ENCODE measurements around the gene HK1.
A peak's percentile ranks its signal among the peaks of the same experiment; 100 is the strongest.
"Not testable (repeated sequence)": the region's sequence is repeated elsewhere in the genome, so short reads cannot be mapped to it uniquely, and the experiment has no call there.

HK1 gene

DNA sequence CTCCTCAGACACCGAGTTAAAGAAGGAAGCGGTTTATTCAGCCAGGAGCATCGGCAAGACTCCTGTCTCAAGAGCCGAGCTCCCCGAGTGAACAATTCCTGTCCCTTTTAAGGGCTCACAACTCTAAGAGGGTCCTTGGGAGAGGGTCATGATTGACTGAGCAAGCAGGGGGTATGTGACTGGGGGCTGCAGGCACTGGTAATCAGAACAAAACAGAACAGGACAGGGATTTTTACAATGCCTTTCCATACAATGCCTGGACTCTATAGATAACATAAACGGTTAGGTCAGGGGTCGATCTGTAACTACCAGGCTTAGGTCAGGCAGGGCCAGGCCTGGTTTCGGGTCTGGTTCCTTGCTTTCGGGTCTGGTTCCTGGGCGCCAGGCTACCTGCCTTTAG lies 30.0 kb downstream of the HK1 start:
- not testable (repeated sequence) for DNase-seq (ENCODE audit: low read depth, low spot score)

DNA sequence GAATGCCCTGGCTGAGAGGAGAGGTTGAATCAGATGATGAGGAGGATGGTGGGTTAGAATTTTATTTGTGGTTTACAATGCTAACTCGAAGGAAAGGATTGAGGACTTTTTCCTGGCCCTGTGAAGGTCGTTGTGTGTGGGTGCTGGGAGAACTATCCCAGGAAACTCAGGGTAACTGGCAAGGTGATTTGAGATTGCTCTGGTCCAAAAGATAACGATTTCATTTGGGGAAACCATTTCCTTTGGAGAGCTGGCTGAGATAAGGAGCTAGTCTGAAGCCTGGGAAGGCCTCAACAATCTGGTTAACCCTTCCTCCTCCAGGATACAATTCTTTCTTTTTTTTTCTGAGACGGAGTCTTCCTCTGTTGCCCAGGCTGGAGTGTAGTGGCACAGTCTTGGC lies 33.0 kb downstream of the HK1 start:
- DNase-seq (ENCODE audit: low read depth, low spot score), result no peak

DNA sequence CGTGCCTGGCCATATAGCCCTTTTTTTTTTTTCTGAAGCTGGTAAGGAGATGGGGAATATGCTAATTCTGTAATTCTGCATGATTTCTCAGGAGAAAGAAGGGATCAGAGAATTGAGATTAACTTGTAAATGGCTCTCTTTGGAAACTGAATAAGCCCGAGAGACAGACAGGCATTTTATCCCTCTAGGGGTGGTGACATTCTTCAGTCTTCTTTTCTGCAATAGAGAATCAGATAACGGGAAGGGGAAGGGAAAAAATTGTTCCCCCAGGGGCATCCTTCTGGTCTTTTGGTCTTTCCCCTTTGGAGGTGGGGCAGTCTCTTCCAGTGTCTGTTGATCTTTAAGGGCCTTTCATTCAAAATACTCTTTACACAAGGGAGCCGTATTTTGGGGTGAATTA lies 34.2 kb downstream of the HK1 start:
- DNase-seq (ENCODE audit: low read depth, low spot score), result peak; percentile 70

DNA sequence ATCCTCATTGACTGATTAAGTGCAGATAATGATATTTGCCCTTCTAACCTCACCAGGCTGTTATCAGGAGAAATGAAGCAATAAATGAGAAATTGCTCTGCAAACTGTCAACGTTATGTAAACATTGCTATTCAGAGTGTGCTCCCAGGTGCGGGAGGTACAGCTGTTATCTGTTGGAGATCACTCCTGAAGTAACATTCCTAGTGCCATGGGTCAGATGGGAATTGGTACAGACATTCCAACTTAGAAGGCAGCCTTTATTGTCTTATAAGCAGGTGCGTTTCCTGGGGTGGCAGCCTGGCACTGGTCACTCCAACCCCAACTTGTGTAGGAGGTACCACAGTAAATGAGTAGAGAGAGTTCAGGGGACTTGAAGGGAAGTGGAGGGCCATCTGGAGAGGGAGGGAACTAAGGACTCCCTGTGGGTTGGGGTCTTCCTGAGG lies 36.8 kb downstream of the HK1 start:
- no peak for DNase-seq (ENCODE audit: low read depth, low spot score)

DNA sequence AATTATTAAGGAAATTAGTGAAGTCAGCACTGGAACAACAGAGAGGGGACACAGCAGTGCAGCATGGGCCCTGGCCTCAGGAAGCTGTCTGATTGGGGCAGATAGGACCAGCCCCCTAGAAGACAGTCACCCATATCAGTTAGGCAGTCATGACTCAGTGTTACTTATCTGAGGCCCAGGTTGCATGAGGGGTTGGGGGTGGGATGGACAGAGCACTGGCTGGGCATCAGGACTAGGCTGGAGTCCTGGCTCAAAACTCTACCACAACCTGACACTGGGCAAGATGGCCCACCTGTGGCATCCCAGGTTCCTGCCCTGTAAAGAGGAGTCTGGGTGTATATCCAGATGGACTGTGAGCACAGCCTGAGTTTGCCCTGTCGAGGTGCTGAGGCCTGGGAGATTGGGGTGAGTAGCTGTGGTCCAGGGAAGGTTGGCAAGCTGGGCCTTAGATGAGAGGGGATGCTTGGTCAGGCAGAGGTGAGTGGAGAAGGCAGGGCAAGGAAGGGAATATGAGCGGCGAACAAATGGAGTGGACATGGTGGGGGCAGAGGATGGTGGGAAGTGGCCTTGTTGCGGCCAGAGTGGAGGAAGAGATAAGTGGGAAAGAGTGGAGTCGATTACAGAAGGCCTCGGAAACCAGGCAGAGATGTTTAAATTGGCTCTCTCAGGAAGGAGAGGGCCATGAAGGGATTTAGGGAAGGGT lies 37.5 kb downstream of the HK1 start:
- no peak for DNase-seq (ENCODE audit: low read depth, low spot score)

DNA sequence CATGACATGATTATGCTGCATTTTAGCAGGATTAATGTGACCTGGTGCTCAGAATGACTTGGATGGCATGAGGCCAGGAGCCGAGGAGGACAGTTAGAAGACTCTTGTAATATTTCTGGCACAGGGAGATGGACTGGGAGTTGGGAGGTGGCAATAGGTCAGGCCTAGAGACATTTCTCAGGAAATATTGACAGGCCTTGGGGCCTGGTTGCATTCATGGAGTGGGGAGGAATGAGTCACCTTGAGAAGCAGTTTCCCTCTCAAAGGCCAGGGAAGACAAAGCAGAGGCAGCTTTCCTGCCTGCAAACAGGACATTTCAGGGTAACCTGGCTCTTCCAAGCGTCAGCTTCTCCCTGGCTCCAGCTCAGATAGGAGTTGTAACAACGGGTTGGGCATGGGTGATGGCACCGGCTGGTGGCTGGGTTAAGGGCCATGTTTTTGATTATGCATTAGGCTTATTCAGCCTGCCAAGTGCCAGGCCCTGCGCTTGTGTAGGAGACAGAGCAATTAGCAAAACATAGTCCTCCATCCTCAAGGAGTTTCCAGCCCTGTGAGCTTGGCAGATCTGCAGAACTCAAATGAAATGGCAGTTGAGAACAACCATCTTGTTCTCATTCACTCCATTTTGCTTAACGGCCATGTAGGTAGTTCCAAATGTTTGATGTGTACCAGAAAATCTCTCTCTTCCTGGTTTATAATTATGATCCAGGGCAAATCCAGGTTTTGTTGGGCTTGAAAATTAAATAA lies 38.2 kb downstream of the HK1 start:
- DNase-seq (ENCODE audit: low read depth, low spot score), result peak; percentile 62

DNA sequence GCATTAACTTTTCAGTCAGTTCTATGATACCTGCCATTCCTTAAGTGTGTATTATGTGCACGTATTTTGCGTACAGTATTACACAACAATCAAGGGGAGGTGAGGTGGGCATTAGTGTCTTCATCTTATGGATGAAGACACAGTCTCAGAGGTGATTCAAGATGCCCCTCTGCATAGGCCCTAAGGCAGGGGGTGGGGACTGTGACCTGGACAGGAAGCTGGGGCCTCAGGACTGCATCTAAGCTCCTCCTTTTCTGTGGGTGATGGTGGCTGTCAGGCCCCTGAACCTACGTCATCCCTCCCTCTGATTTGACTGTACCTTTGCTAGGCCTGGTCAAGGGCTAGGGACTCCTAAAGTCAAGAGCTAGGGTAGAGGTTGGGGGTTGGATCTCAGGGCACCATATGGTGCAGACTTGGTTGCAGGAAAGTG lies 38.9 kb downstream of the HK1 start:
- peak; percentile 80 for DNase-seq (ENCODE audit: low read depth, low spot score)

DNA sequence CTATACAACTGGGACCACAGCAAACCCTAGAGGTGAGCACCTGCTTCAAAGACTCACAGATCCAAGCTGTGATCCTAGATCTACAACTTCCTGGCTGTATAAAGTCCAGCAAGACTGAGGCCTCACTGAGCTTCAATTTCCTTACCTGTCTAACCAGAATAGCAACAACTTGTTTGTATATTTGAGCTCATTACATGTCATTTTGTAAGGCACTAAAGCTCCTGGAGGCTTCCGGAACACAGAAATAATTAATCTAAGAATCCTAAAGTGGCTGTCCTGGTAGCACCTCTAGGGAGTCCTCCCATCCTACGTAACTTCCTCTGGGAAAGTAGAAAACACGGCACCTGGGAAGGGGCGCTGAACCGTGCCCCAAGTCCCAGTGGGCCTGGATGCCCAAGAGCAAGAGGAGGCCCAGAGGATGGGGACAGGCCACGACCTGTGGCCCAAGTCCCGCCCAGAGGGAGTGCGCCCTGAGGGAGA lies 39.4 kb downstream of the HK1 start:
- DNase-seq (ENCODE audit: low read depth, low spot score), result peak; percentile 56

DNA sequence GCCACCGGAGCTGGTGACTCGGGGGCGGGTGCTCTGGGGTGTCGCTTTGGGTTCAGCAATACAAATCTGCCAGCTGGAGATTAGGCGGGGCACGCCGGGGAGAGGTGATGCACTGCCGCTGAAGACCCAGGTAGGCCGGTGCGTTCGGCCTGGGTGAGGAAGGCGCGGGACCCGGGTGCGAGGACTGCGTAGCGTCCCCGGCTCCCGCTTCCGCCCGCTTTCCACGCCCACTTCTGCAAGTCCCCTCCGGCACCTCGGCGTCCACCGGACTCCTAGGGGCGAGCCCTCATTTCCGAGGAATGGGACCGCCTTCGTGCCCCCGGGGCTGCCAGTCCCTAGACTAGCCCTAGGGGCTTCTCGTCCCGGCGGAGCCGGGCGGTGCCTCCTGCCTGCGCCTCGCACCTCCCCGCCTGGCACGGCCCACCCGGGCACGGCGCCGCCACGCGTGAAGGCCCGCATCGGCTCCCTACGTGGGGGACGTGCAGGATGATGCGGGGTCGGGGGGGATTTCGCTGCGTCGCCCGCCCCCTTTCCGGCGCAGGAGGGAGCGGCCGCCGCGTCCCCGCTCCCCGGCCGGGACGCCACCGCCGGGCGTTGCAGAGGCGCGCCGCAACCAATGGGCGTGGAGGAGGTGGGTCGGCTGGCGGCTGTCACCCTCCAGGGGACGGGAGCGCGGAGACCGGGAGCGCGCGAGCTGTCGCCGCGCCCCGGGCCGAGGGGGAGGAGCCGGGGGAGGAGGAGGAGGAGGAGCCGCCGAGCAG lies 40.0 kb downstream of the HK1 start:
- DNase-seq (ENCODE audit: low read depth, low spot score), result peak; percentile 92

DNA sequence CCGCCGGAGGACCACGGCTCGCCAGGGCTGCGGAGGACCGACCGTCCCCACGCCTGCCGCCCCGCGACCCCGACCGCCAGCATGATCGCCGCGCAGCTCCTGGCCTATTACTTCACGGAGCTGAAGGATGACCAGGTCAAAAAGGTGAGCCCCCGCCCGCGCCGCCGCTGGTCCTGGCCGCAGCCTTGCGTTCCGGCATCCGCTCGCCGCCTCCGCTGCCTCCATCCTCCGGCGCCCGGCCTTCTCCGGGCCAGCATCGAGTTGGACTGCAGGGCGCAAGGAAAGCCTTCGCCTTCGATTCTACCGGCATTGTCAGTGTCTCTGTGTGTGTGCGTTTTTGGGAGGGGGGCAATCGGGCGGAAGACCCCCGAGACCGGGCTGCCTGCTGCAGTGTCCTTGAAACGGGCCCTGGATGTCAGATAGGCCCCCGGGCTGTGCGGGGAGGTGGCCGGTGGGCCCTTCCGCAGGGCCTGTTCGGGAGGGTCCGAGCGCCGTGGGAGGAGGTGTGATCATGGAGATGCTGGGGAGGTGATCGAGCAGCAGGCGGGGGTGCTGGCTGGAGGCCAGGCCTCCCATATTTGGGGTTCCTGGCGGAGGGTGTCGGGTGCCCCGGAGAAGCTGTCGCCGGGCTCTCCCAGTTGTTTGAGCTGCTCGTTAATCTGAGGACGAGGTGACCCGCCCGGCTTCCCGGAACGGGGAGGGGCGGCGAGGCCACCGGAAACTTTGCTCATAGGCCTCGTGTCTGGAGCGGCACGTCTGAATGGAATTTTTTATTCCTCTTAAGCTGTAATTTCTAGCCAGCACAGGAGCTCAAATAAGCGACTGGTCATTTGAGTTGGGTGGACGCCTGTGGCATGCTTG lies 40.8 kb downstream of the HK1 start:
- peak; percentile 51 for DNase-seq (ENCODE audit: low read depth, low spot score)

DNA sequence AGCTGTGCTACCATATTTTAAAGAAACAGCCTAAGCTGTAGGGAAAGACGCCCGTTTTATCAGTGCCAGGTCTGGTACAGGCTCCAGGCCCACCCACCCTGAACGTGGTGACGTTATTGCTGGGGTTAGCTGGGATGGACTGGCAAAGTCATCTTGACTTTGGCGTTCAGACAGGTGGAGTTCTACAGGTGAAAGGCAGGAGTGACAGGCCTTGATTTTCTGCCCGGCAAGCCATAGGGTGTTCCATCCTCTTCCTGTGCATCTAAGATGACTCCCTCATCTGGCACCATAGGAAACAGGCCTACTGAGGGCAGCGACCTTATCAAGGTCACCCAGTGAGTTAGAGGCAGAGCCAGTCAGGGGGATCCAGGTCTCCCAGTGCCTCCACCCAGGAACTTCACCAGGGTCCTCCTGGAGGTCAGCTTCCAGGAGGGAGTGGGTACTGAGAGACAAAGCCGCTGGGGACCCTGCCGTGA lies 41.6 kb downstream of the HK1 start:
- DNase-seq (ENCODE audit: low read depth, low spot score), result no peak

DNA sequence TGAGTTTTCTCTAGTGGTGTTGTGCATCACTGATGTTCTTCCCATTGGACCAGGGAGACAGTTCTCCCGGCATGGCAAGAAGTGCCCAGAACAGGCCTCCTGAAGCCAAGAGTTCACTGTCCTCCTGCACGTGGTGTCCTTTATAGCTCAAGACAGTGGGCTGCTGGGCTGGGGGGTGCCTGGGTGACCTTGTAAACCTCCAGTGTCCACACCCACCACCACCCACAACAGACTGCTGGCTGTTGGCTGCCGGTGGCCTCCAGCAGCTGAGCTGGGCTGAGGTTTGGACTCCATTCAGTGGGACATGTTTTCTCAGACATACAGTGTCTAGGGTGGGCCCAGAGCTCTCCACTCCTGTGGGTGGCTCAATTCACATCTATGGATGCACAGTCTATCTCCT lies 42.2 kb downstream of the HK1 start:
- DNase-seq (ENCODE audit: low read depth, low spot score), result no peak

DNA sequence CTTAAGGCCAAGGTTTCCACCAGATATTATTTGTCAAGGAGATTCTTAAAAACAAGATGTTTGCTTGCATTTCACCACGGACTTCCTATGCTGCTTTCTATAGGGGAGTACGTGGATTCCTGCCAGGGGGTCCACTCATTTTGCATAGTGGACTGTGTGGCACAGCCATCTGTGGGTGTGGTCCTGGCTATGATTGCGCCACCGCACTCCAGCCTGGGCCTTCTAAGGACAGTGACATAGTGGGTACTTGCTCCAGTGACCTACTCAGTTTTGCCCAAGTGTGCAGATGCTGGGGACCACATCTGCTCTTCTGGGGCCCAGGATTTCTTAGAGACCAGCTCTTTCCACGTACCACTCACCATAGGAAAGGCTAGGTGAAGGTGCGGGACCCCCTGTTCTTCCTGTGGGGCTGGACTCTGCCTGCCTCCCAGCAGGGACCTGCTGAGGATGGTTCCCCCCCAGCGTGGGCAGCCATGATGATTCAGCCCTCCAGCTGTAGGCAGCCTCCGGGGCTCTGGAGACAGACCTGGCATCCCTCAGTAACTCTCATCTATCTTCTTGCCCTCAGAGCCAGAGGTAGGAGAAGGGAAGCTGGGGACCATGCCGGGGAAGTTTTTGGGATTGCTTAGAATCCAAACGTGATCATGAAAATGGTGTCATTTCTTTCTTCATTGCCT lies 42.9 kb downstream of the HK1 start:
- no peak for DNase-seq (ENCODE audit: low read depth, low spot score)

DNA sequence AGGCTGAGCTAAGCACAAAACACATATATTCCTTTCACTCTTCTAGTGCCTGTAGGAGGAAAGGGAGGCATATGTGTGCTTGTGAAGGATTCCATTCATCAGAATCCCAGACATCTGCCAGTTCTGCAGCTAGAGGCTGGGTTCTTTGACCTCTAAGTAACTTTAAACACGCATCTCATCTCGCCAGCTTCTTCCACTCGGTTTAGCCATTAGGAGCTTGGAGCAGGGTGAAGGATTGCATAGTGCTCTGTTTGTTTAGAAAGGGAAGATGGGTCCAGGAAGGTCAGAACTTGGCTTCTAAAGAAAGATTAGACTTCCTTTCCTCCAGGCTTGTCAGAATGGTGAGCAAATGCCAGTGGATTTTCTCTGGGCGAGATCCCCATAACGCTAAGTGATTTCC lies 43.6 kb downstream of the HK1 start:
- no peak for DNase-seq (ENCODE audit: low read depth, low spot score)

DNA sequence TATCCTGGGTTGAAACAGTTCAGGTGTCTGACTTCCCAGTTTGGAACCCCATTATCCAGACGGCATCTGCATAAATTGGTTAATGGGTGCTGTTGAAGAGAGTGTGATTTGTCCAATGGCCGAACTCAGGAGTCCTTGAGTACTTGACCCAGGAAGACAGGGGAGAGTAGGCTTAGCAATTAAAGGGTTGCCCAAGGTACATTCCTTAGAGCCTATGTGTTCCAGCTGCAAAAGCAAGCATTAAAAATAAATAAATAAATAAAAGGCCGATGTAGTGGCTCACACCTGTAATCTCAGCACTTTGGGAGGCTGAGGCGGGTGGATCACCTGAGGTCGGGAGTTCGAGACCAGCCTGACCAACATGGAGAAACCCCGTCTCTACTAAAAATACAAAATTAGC lies 44.0 kb downstream of the HK1 start:
- not testable (repeated sequence) for DNase-seq (ENCODE audit: low read depth, low spot score)

DNA sequence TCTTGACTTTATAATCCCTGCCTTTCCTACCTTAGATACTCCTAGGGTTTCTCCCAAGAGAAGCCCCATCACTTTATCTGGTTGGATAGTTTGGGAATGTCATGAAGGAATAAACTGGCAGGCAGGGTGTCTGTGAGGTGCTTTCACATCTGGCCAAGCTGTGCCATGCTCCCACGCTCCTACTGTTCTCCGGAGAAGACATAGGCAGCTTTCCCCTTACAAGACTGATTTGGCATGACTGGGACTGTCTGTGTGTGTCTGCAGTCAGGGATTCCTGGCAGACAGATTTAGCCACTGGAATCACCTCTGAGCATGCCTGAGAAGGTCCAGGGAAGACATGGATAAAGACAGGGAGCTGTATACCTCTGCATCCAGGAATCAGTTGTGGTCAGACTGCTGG lies 45.3 kb downstream of the HK1 start:
- DNase-seq (ENCODE audit: low read depth, low spot score), result no peak

DNA sequence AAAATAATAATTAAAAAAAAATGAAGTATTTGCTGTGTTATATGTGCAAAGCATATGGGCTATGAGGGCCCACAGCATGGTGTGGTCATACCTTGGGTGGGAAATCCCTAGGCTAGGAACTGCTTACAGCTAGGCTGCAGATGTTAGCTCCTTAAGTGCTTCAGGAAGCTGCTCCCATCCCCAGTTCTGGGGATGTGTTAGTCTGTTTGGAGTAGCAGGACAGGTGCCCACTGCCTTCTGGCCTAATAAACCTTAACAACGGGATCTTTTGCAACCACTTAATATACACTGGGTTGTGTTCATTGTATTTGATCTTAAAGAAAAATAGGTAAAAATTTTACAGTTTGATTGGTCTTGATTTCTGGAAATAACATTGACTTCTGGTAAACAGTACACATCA lies 46.3 kb downstream of the HK1 start:
- no peak for DNase-seq (ENCODE audit: low read depth, low spot score)

DNA sequence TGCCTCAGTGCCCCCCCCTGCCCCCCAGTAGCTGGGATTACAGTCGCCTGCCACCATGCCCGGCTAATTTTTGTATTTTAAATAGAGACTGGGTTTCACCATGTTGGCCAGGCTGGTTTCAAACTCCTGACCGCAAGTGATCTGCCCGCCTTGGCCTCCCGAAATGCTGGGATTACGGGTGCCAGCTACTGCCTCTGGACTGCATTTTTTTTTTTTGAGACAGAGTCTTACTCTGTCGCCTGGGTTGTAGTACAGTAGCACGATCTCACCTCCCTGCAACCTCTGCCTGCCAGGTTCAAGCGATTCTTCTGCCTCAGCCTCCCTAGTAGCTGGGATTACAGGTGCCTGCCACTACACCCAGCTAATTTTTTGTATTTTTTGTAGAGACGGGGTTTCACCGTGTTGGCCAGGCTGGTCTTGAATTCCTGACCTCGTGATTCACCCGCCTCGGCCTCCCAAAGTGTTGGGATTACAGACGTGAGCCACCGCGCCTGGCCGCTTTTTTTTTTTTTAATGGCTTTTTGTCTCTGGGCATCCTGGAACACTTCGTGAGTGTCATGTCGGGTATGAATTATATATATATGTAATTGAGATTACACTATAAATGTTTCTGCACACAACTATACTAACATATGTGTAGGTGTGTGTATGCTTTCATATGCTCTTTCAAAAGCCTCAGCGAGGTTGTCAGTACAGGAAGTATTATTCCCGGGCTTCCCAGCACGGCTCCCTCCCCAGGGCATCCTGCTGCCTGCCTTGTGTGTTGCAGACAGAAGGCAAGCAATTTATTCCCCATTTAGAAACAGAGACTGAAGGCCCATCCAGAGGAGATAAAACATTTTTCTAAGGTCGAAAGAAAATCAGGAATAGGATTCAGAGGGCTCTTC lies 47.6 kb downstream of the HK1 start:
- DNase-seq (ENCODE audit: low read depth, low spot score), result peak; percentile 67

DNA sequence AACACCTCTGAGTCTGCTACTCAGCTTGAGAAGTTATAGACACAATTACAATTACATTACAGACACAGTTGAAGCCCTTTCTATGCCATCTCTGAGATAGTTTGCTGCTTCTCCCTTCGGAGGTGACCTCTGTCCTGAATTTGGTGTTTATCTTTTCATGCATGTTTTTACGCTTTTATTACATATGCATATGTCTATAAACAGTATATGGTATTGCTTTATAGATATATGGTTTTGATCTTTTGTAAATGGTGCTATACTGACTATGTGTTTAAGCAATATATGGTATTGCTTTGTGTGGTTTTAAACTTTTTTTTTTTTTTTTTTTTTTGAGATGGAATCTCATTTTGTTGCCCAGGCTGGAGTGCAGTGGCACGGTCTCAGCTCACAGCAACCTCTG lies 48.4 kb downstream of the HK1 start:
- DNase-seq (ENCODE audit: low read depth, low spot score), result no peak
